K562 (cell line): ENCODE results near the gene FBXO9. TPM values are rescaled to one million over a fixed set of nuclear protein-coding genes. Genes with fewer than 3 reads are reported as not detected.

Experiments
- ATAC-seq: fragments of 200-7000 bp; cut with Tn5 transposase; 3 replicates; pipeline ENCODE4 v1.9.1; 2020; ENCODE audit warnings: moderate library complexity
- BruUV-seq: library from RNA; stranded (reverse); fragments of 400-500 nt; replicated peaks from 2 replicates; lab custom pipeline; 2021; lab: Mats Ljungman, UMichigan
- CTCF ChIA-PET: fragments of 300-600 bp; formaldehyde crosslinking; extraction: SDS; loops from one replicate; lab custom pipeline; 2021; ENCODE audit warnings: low intra/inter-chr PET ratio; lab: Yijun Ruan, JAX
- POLR2A ChIA-PET: fragments of 300-600, 350-650 bp; sonication (Branson Sonifier 250); formaldehyde crosslinking; extraction: SDS; loops from one replicate; lab custom pipeline; 2021; ENCODE audit warnings: antibody characterized with exemption, inconsistent platforms; lab: Yijun Ruan, JAX
- DNase-seq, 4 experiments: peaks; one replicate each; pipeline versions ENCODE4 v3.0.0 to v3.0.0-alpha.2; 2011 to 2018; ENCODE audit warnings: low spot score in 3 of 4, mixed read lengths in 3 of 4; ENCODE audit errors: extremely low read depth in 1 of 4
- FAIRE-seq: peaks from 2 replicates; lab custom pipeline; 2011; peaks lifted over from hg19 to GRCh38; lab: Jason Lieb, UNC
- H2AFZ ChIP-seq: 2 replicates; pipeline ENCODE4 v1.6.0; 2011; ENCODE audit warnings: low read depth, low read length, control low read depth, inconsistent platforms
- H3K27ac ChIP-seq: fragments of 200-600 bp; 3 replicates; pipeline ENCODE4 v1.8.0; 2011; ENCODE audit warnings: low read depth, mild to moderate bottlenecking, control low read depth, inconsistent platforms, low read length, moderate library complexity, mixed read lengths; ENCODE audit errors: extremely low read depth
- H3K27me3 ChIP-seq, 2 experiments: fragments of 300-600 bp in 1 of 2; 2 replicates in 1 of 2; 3 replicates in 1 of 2; pipeline versions ENCODE4 v1.6.0 to v1.8.0; 2011; ENCODE audit warnings: inconsistent platforms in 2 of 2, low read length in 2 of 2, mild to moderate bottlenecking in 1 of 2, mixed read lengths in 1 of 2, moderate library complexity in 1 of 2; ENCODE audit not compliant: control insufficient read depth in 2 of 2, insufficient read depth in 2 of 2
- H3K36me3 ChIP-seq: fragments of 300-600 bp; 3 replicates; pipeline ENCODE4 v1.8.0; 2011; ENCODE audit warnings: mild to moderate bottlenecking, low read length, inconsistent platforms; ENCODE audit not compliant: control insufficient read depth, insufficient read depth
- H3K4me1 ChIP-seq, 2 experiments: fragments of 200-600 bp in 1 of 2; replicated peaks in 1 of 2; 2 replicates in 1 of 2; 3 replicates in 1 of 2; pipeline versions ENCODE4 v1.5.1 to v1.8.0; 2011; ENCODE audit warnings: inconsistent platforms in 2 of 2, low read length in 2 of 2, mild to moderate bottlenecking in 1 of 2, mixed read lengths in 1 of 2, moderate library complexity in 1 of 2; ENCODE audit not compliant: control insufficient read depth in 2 of 2, insufficient read depth in 2 of 2
- H3K4me2 ChIP-seq: 2 replicates; pipeline ENCODE4 v1.6.1; 2011; ENCODE audit warnings: low read length, control low read depth, inconsistent platforms, mixed read lengths; ENCODE audit not compliant: insufficient read depth
- H3K4me3 ChIP-seq: fragments of 200-600 bp; sonication (generic), shearing (Covaris generic); 2 replicates; pipeline ENCODE4 v1.5.1; 2016; ENCODE audit warnings: control low read depth, inconsistent platforms
- H3K79me2 ChIP-seq: fragments of 200-600 bp; 3 replicates; pipeline ENCODE4 v1.8.0; 2011; ENCODE audit warnings: low read length, inconsistent platforms; ENCODE audit not compliant: control insufficient read depth, insufficient read depth
- H3K9ac ChIP-seq, 2 experiments: 2 replicates each; pipeline versions ENCODE4 v1.6.0 to v1.6.1; 2011; ENCODE audit warnings: low read depth in 2 of 2, low read length in 2 of 2, control low read depth in 1 of 2, inconsistent platforms in 1 of 2, mild to moderate bottlenecking in 1 of 2, mixed read lengths in 1 of 2; ENCODE audit not compliant: insufficient read depth in 1 of 2
- H3K9me1 ChIP-seq: one replicate; pipeline ENCODE4 v1.6.0; 2011; ENCODE audit warnings: inconsistent platforms, mild to moderate bottlenecking, low read length, moderate library complexity; ENCODE audit not compliant: control insufficient read depth, insufficient read depth
- H3K9me3 ChIP-seq: replicated peaks from 2 replicates; pipeline ENCODE4 v1.5.1; 2011; ENCODE audit warnings: low read depth, low read length, inconsistent platforms; ENCODE audit not compliant: control insufficient read depth, insufficient read depth
- H4K20me1 ChIP-seq: replicated peaks from 2 replicates; pipeline ENCODE4 v1.6.1; 2011; ENCODE audit warnings: low read length, inconsistent platforms, mixed read lengths; ENCODE audit not compliant: control insufficient read depth, insufficient read depth
- CBX2 ChIP-seq: fragments of 200-600 bp; sonication (generic); IDR thresholded peaks from one replicate; pipeline ENCODE4 v1.6.1; 2012; ENCODE audit warnings: mild to moderate bottlenecking, low read length, inconsistent platforms; ENCODE audit not compliant: insufficient read depth, poor library complexity, severe bottlenecking
- PHF20 ChIP-seq: fragments of 450-650 bp; IDR thresholded peaks from 2 replicates; pipeline ENCODE4 v1.6.1; 2018; ENCODE audit not compliant: partially characterized antibody
- WGBS: fragments of 100-300 bp; shearing (Covaris generic); methylation state at CpG from one replicate; pipeline ENCODE4 v1.1.6; 2016; ENCODE audit warnings: low coverage, mixed read lengths; ENCODE audit not compliant: insufficient coverage; ENCODE audit errors: missing lambda C conversion rate; 5-methylcytosine and 5-hydroxymethylcytosine counted together
- in situ Hi-C: fragments of 300-500 bp; cut with MboI; formaldehyde crosslinking; loops from 4 replicates; pipeline ENCODE4 v1.15.0; 2018; ENCODE audit warnings: inconsistent platforms, mixed read lengths
- intact Hi-C: fragments of 100-400 bp; cut with micrococcal nuclease; formaldehyde crosslinking; loops from 2 replicates; pipeline ENCODE4 v1.14.2; 2022
- polyA plus RNA-seq, 8 experiments: library from polyadenylated mRNA; depleted of rRNA in 4 of 8; stranded (reverse) in 5 of 8; unstranded in 3 of 8; fragments of >200 nt; fragmentation: Nextera tagmentation in 2 of 8; fragmentation: Illumina TruSeq in 1 of 8; extraction: Ambion mirVana in 2 of 8; extraction: Trizol in 1 of 8; gene quantifications; 2 replicates each; pipeline versions ENCODE4 v1.2.1 to v1.2.3, GENCODE V29; 2011 to 2014; ENCODE audit warnings: inconsistent platforms in 1 of 8, missing spikeins in 1 of 8
- total RNA-seq, 7 experiments: library from RNA; depleted of rRNA in 6 of 7; stranded (reverse); fragments of >200 nt in 6 of 7; fragmentation: Illumina TruSeq in 2 of 7; extraction: Trizol in 2 of 7; gene quantifications; 2 replicates each; pipeline versions ENCODE4 v1.2.1 to v1.2.3, GENCODE V29; 2011 to 2021; ENCODE audit warnings: low replicate concordance in 1 of 7

Gene FBXO9
- total and polyA plus RNA-seq, 9 of the 15 experiments (the other 6 are each of a cell fraction or from before 2014, with no cell fraction given), result 10.1 to 85.3 (median 51.4) TPM

DNA sequence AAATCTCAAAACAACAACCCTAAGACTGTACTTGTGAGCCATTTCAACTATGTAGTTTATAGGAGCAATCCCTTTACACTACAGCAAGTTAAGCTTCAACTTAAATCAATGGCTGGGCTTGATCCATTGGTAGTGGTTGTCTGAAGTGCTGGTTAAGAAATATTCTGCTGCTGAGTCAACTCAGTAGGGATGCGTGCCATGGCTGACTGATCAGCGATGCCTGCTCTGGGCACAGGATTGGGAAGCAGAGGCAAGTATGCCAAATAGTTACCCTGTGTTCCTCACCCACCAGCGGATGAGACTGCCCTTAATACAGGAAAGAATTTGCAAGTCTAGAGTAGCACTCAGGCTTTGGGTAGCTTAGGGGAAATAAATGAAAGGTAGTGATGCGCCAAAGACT lies 41.9 kb downstream of the FBXO9 start:
- ChIA-PET CTCF (no interaction called here), POLR2A (interaction anchor here (0.6 kb wide), 1 partner anchor 113 kb away, joined by 3 read pairs; no protein-coding TSS in a partner anchor)
- Histone ChIP-seq H3K36me3 (peaks cover 4% of the 10 kb centered on the region; the same call in 1 of the 3 replicates), H2AFZ (no peak overlapping the region), H3K79me2 (no peaks in the 10 kb centered on the region), H3K27me3 (no peaks in the 10 kb centered on the region), H3K9ac (no peak overlapping the region), H3K4me2 (no peak overlapping the region), H3K9me1 (no peaks in the 10 kb centered on the region), H3K4me3 (no peak overlapping the region), H3K9me3 (no peaks in the 10 kb centered on the region; the same call in 1 of the 2 replicates), H3K4me1 (no peaks in the 10 kb centered on the region), H3K27ac (no peak overlapping the region), H4K20me1 (no peaks in the 10 kb centered on the region)
- 74% methylated on average over 4 of the region's 4 CpGs for WGBS
- no peak for DNase-seq
- no peak for FAIRE-seq
- no TSS peak for BruUV-seq
- no peak for ATAC-seq
- no peak for TF ChIP-seq CBX2
- in situ Hi-C loops, result no loop called here
- intact Hi-C loops, result no loop called here

DNA sequence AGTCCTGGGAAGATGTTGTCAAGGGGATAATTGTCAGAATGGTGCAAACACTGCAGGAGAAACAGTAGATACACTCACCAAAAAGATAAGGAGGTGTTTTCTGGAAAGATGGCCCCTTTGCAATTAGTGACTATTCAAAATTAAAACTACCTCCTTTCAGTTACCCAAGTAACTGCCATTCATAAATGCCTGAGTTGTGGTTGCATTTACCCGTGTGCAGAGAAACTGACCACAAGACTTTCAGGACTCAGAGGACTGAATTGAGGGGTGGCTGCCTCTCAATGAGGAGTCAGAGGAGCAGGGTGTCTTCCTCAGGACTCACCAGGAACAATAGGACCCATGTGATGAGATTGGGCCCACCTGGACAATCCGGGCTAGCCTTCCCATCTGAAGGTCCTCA lies 44.4 kb downstream of the FBXO9 start:
- Histone ChIP-seq H3K9me1 (no peaks in the 10 kb centered on the region), H3K79me2 (no peaks in the 10 kb centered on the region), H4K20me1 (no peaks in the 10 kb centered on the region), H3K4me3 (no peak overlapping the region), H3K36me3 (no peaks in the 10 kb centered on the region), H3K9ac (no peak overlapping the region), H3K27ac (no peak overlapping the region), H3K4me1 (no peaks in the 10 kb centered on the region)
- POLR2A ChIA-PET, result no interaction called here
- no peak for DNase-seq
- 0% methylated on average over 2 of the region's 2 CpGs for WGBS
- FAIRE-seq, result no peak
- CTCF ChIA-PET, result no interaction called here
- no TSS peak for BruUV-seq
- no peak for TF ChIP-seq PHF20
- TF ChIP-seq, all 486 proteins: peak for 0
- intact Hi-C loops, result no loop called here
- Histone ChIP-seq H3K9me3 (no peaks in the 10 kb centered on the region; the same call in 1 of the 2 replicates), H2AFZ (no peak overlapping the region), H3K27me3 (0 out of 5 replicates have a peak, but pooled peaks cover 0 to 5% of the 10 kb centered on the region in 2 experiments), H3K4me2 (no peak overlapping the region)
- in situ Hi-C loops, result no loop called here
- ATAC-seq, result no peak
